Activated T-cell treated with anti-CD3 and anti-CD28 coated beads, Interleukin-2, amount 50 U/mL, for 4 hours (primary cell): ENCODE data around the gene ERICH3. TPM values are rescaled to one million over a fixed set of nuclear protein-coding genes. Genes with fewer than 3 reads are reported as not detected.

Source experiments
- ATAC-seq, 2 donors: fragments of 200-7000 bp; cut with Tn5 transposase; one replicate each; pipeline ENCODE4 v1.10.0; 2021
- DNase-seq: peaks from one replicate; pipeline ENCODE4 v3.0.0-alpha.2; 2020
- H3K27me3 Mint-ChIP-seq: one replicate; pipeline ENCODE4 v1.8.0; 2021; ENCODE audit warnings: low read depth, mixed read lengths
- H3K36me3 Mint-ChIP-seq: one replicate; pipeline ENCODE4 v1.8.0; 2022; ENCODE audit warnings: mixed read lengths; ENCODE audit not compliant: insufficient read depth
- H3K4me1 Mint-ChIP-seq: one replicate; pipeline ENCODE4 v1.8.0; 2021; ENCODE audit warnings: low read depth, mixed read lengths
- H3K4me3 Mint-ChIP-seq: one replicate; pipeline ENCODE4 v1.8.0; 2021; ENCODE audit warnings: mild to moderate bottlenecking, moderate library complexity, mixed read lengths
- H3K9me3 Mint-ChIP-seq: one replicate; pipeline ENCODE4 v1.8.0; 2021; ENCODE audit warnings: mixed read lengths
- total RNA-seq, 3 donors: library from RNA; stranded (reverse); gene quantifications; one replicate each; pipeline ENCODE4 v1.2.1, GENCODE V29; 2021

Gene ERICH3
- not detected for total RNA-seq

DNA sequence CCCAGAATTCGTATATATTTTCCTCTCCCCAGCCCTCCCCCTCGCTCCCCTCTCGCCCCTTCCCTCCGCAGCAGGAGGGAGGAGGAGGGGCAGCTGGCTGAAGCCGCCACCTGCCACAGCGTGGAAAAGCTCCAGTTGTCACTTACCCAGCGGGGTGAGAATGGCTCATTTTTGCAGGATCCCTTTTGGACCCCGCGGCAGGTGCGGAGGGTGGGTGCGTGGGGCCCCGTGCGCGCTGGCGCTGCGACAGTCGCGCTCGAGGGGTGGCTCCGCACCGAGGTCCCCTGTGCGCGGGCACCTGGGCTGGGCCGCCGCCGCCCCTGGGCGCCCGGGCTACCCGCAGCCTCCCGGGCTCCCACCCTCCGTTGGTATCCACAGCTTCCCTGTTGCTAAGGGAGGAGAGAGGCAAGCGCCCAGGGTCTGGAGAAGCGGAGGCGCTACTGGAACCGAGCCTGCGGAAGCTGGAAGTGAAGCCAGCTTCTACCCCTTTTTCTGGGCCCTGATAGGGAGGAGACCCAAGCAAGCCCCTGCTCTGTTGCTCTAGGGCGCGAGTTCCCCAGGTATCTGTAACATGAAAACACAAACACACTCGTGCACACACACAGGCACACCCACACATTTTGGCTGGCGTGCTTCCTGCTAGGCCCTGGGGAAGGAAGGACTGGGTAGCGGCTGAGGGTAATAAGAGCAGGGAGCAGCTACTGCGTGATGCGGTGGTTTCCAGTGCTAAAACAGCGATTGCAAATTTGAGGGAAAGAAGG, at the start of gene ERICH3:
Gene ERICH3, minus strand, starts transcription at position 442 of the 761 bp plus-strand sequence. Its CDS starts 273 bp downstream, at position 169.
- Mint-ChIP-seq H3K4me3 (no peak within 1 kb of the TSS), H3K27me3 (peaks cover 32% of the 10 kb centered on the region), H3K4me1 (no peaks in the 10 kb centered on the region), H3K36me3 (no peaks in the 10 kb centered on the region), H3K9me3 (peaks cover 6% of the 10 kb centered on the region)
- no peak for ATAC-seq
- no peak for DNase-seq

DNA sequence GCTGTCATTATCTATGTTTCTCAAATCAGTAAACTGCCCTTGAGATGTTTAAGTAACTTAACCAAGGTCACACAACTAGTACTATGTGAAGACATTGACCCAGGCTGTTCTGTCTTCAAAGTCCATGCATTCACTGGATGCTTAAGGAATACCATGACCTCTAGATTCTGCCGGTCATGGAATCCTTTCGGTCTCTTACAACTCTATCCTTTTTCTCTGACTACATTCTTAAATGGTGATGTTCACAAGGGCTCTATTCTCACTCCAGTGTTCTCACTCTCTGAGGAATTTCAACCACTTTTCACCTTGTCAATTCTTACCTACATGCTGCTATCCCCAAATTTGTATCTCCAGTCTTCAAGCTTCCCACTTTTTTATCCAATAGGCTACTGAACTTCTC, 44.0 kb upstream of the ERICH3 start:
- Mint-ChIP-seq H3K4me3 (no peak overlapping the region), H3K4me1 (no peaks in the 10 kb centered on the region), H3K36me3 (peaks cover 22% of the 10 kb centered on the region), H3K9me3 (no peaks in the 10 kb centered on the region), H3K27me3 (no peaks in the 10 kb centered on the region)
- ATAC-seq (no peak), DNase-seq (no peak)

DNA sequence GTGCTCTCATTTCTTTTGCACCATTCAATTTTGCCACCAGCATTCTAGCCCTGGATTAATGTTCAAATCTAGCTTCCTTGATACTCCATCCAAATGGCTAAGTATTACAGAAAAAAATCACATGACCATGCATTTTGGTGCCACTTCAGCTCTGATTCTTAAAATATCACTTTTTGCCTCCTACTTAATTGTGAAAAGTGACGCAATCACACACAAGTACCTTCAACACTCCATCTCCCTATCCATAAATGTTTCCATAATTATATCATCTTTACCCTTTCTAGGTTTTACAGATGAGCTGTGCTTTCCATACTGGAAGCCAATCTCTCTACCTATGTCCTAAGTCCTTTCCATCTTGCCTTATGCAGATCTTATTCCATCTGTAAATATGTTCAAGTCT, 43.2 kb upstream of the ERICH3 start:
- Mint-ChIP-seq H3K27me3 (no peaks in the 10 kb centered on the region), H3K36me3 (peaks cover 24% of the 10 kb centered on the region), H3K4me1 (no peaks in the 10 kb centered on the region), H3K4me3 (no peak overlapping the region), H3K9me3 (no peaks in the 10 kb centered on the region)
- ATAC-seq (no peak), DNase-seq (no peak)

DNA sequence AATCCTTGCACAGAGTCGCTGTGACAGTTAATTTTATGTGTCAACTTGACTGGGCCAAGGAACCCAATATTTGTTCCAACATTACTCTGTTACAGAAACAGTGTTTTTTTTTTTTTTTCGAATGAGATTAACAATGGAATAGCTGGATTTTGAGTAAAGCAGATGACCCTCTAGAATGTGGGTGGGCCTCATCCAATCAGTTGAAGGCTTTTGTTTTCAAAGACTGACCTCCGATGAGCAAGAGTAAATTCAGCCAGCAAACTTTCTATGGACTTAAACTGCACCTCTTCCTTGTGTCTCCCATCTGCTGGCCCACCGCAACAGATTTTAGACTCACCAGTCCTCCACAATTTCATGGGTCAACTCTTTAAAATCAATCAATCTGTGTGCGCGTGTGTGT, 42.2 kb upstream of the ERICH3 start:
- H3K4me1 Mint-ChIP-seq = no peaks in the 10 kb centered on the region
- H3K9me3 Mint-ChIP-seq = no peaks in the 10 kb centered on the region
- DNase-seq = no peak
- no peaks in the 10 kb centered on the region for H3K27me3 Mint-ChIP-seq
- no peak overlapping the region for H3K4me3 Mint-ChIP-seq
- ATAC-seq = no peak
- peaks cover 22% of the 10 kb centered on the region for H3K36me3 Mint-ChIP-seq

GRCh38 chr1:74715236-74715502, 41.6 kb upstream of the ERICH3 start:
- ATAC-seq = no peak
- H3K4me1 Mint-ChIP-seq = no peaks in the 10 kb centered on the region
- H3K4me3 Mint-ChIP-seq = no peak overlapping the region
- H3K36me3 Mint-ChIP-seq = peaks cover 21% of the 10 kb centered on the region
- H3K27me3 Mint-ChIP-seq = no peaks in the 10 kb centered on the region
- no peak for DNase-seq
- H3K9me3 Mint-ChIP-seq = no peaks in the 10 kb centered on the region

GRCh38 chr1:74714429-74715235, 41.0 kb upstream of the ERICH3 start:
- no peak overlapping the region for H3K4me3 Mint-ChIP-seq
- H3K36me3 Mint-ChIP-seq = peaks cover 19% of the 10 kb centered on the region
- H3K27me3 Mint-ChIP-seq = no peaks in the 10 kb centered on the region
- DNase-seq (no peak), ATAC-seq (no peak)
- no peaks in the 10 kb centered on the region for H3K4me1 Mint-ChIP-seq
- no peaks in the 10 kb centered on the region for H3K9me3 Mint-ChIP-seq

DNA sequence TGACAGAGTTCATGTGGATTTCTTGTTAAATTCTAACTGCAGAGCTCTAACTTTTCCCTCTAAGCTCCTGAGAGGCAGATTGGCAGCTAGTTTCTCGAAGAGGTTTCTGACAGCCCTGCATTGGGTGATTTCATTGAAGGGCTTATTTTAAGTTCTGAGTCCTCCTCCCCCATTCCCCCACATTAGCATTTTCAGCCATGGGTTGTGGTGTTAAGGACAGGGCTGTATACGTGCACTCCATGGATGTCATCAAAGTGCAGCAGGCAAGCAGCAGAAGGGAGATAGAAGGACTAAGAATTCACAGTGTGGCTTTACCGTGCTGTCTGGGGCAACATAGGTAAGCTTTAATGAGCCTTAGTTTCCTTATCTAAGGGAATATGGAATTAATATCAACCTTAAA, 40.3 kb upstream of the ERICH3 start:
- Mint-ChIP-seq H3K9me3 (no peaks in the 10 kb centered on the region), H3K27me3 (no peaks in the 10 kb centered on the region), H3K4me3 (no peak overlapping the region), H3K4me1 (no peaks in the 10 kb centered on the region), H3K36me3 (peaks cover 23% of the 10 kb centered on the region)
- DNase-seq (no peak), ATAC-seq (no peak)

DNA sequence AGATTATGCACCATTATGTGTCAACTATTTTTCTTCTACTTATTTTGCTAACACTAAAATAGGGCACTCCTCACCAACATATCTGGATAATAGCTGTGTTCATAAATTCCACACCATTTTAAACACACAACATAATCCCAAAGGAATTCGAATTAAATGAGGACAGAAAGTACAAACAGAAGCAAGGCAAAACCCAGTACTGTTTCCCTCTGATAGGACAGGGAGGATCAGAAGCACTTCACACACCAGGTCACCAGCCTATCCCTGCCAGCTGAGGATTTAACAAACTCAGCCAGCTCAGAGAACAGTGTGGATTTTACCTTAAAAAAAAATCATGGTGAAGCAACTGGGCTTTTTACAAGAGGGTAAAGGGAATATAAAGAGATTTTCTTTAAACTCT, 39.3 kb upstream of the ERICH3 start:
- Mint-ChIP-seq H3K4me1 (no peaks in the 10 kb centered on the region), H3K4me3 (no peak overlapping the region), H3K9me3 (no peaks in the 10 kb centered on the region), H3K27me3 (no peaks in the 10 kb centered on the region), H3K36me3 (peaks cover 25% of the 10 kb centered on the region)
- DNase-seq = no peak
- no peak for ATAC-seq

DNA sequence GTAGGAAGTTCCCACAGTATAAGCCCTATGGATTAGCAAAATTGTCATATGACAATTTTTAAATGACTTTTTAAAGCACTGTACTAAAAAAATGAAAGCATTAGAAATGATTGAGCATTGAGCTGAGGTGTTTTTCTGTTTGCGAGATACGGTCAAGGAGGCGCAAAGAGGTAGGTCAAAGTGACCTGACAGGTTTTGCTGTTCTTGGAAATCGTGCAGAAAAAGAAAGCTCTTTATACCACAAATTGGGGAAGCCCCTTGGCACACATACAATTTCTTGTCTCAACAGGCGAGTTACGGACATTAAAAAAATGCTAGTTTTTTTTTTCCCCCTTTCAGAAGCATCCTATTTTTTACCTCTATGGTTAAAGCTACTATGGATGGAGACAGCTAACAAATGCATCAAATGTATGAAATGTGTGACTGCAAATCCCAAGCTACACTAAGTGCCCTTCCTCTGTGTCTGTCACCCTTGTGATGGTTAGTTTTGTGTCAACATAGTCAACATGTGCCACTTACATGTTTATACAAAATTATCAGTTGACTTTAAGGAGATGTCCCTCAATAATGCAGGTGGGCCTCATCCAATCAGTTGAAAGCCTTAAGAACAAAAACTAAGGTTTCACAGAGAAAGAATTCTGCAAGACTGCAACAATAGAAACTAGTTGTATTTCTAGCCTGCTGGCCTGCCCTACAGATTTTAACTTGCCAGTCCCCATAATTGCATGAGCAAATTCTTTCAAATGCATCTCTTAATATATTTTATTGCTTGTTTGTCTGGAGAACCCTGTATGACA, 30.0 kb upstream of the ERICH3 start:
- Mint-ChIP-seq H3K27me3 (no peaks in the 10 kb centered on the region), H3K9me3 (no peaks in the 10 kb centered on the region), H3K4me1 (no peaks in the 10 kb centered on the region), H3K4me3 (no peak overlapping the region), H3K36me3 (peaks cover 32% of the 10 kb centered on the region)
- DNase-seq (no peak), ATAC-seq (no peak)

- DNase-seq (no peak), ATAC-seq (no peak)
- Mint-ChIP-seq H3K36me3 (peaks cover 15% of the 10 kb centered on the region), H3K9me3 (no peaks in the 10 kb centered on the region), H3K4me3 (no peak overlapping the region), H3K27me3 (no peaks in the 10 kb centered on the region), H3K4me1 (no peaks in the 10 kb centered on the region)
Measured at GRCh38 chr1:74699331-74699730, 25.7 kb upstream of the ERICH3 start.

- Mint-ChIP-seq H3K36me3 (peaks cover 6% of the 10 kb centered on the region), H3K27me3 (no peaks in the 10 kb centered on the region), H3K4me1 (no peaks in the 10 kb centered on the region), H3K4me3 (no peak overlapping the region), H3K9me3 (no peaks in the 10 kb centered on the region)
- ATAC-seq (no peak), DNase-seq (no peak)
Measured at GRCh38 chr1:74697832-74698231, 24.2 kb upstream of the ERICH3 start.

DNA sequence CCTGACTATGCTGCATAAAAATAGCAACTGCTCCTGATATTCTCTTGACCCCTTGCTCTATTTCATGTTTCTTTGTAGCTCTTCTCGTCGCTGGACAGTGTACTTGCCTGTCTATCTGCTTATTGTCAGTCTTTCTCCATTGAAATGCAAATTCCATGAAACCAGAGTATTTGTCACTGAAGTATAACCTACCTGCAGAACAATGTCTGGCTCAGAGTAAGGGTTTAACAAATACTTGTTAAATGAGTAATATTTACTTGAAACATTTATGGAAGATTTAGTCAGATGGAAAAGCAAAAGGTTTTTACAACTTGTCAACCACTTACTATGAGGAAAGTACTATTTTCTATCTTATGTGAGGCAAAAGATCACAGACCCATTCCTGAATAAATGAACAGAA, 19.9 kb upstream of the ERICH3 start:
- DNase-seq (no peak), ATAC-seq (no peak)
- no peaks in the 10 kb centered on the region for H3K4me1 Mint-ChIP-seq

DNA sequence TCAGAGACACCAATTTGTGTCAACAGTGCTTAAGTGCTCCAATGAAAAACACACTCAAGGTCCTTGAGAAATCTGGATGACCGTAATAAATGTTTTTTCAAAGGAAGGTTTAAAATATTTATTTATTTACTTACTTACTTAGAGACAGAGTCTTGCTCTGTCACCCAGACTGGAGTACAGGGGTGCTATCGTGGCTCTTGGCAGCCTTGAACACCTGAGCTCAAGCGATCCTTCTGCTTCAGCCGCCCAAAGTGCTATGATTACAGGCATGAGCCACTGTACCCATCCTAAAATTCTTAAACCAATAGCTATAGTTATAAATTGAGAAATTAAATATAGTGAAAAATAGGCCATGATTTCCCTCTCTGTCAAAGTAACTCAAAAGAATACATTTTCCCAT, 17.3 kb upstream of the ERICH3 start:
- Mint-ChIP-seq H3K4me1 (no peaks in the 10 kb centered on the region), H3K27me3 (no peaks in the 10 kb centered on the region), H3K4me3 (no peak overlapping the region), H3K9me3 (no peaks in the 10 kb centered on the region), H3K36me3 (no peaks in the 10 kb centered on the region)
- ATAC-seq (no peak), DNase-seq (no peak)

More for the DNA sequence above, 19.9 kb upstream of the ERICH3 start:
- Mint-ChIP-seq H3K36me3 (no peaks in the 10 kb centered on the region), H3K9me3 (no peaks in the 10 kb centered on the region), H3K4me3 (no peak overlapping the region), H3K27me3 (no peaks in the 10 kb centered on the region)

GRCh38 chr1:74690364-74690696, 16.7 kb upstream of the ERICH3 start:
- Mint-ChIP-seq H3K4me3 (no peak overlapping the region), H3K27me3 (no peaks in the 10 kb centered on the region), H3K9me3 (no peaks in the 10 kb centered on the region), H3K4me1 (no peaks in the 10 kb centered on the region), H3K36me3 (no peaks in the 10 kb centered on the region)
- no peak for DNase-seq
- ATAC-seq = no peak
